H1 (cell line): ENCODE data around the gene REELD1. TPM values are rescaled to one million over a fixed set of nuclear protein-coding genes. Genes with fewer than 3 reads are reported as not detected.

Source experiments
- CEBPB ChIP-seq: IDR thresholded peaks from 2 replicates; pipeline ENCODE4 v1.6.1; 2012; ENCODE audit warnings: low read depth, low read length
- CHD7 ChIP-seq: fragments of 300-600 bp; sonication (generic); IDR thresholded peaks from 2 replicates; pipeline ENCODE4 v1.7.1; 2012; ENCODE audit warnings: low read length, moderate library complexity, mild to moderate bottlenecking, inconsistent platforms; ENCODE audit not compliant: insufficient replicate concordance
- POLR2A ChIP-seq, 2 experiments: IDR thresholded peaks; 1 replicate in 1 of 2; 2 replicates in 1 of 2; pipeline ENCODE4 v1.6.1; 2011; ENCODE audit warnings: low read depth in 2 of 2, low read length in 2 of 2, mild to moderate bottlenecking in 2 of 2; ENCODE audit errors: control extremely low read depth in 1 of 2
- TAF7 ChIP-seq: optimal IDR thresholded peaks from 2 replicates; pipeline ENCODE3; 2011; ENCODE audit warnings: low read depth, mild to moderate bottlenecking, inconsistent platforms, low read length, moderate library complexity, borderline replicate concordance
- polyA plus RNA-seq, 7 experiments: library from polyadenylated mRNA; depleted of rRNA in 3 of 7; stranded (reverse) in 5 of 7; unstranded in 2 of 7; fragments of >200 nt in 5 of 7; fragments of 200-250 nt in 2 of 7; gene quantifications; 1 replicate in 5 of 7; 2 replicates in 1 of 7; 4 replicates in 1 of 7; pipeline versions ENCODE4 v1.2.1 to v1.2.3, GENCODE V29; 2011 to 2013; ENCODE audit warnings: missing spikeins in 2 of 7, mixed read lengths in 2 of 7
- total RNA-seq: library from RNA; stranded (reverse); fragmentation: NEBNext Ultra II Directional; extraction: Animal tissue kit (Norgen Biotek cat#: 25700); gene quantifications from 2 replicates; pipeline ENCODE4 v1.2.1, GENCODE V29; 2021

REELD1 gene
- total and polyA plus RNA-seq, 2 of the 8 experiments (the other 6 are each of a cell fraction or from before 2014, with no cell fraction given) = 0.03 TPM; not detected in 1

GRCh38 chr4:146191766-146192458 lies 22.4 kb upstream of the REELD1 start (continued):
- no peak for TF ChIP-seq CHD7
- no peak for TF ChIP-seq TAF7
- TF ChIP-seq POLR2A (IDR thresholded peaks at IDR 0.05; ENCODE audit: control extremely low read depth in 1 of 2, low read depth in 2 of 2, low read length in 2 of 2) = no peak
- TF ChIP-seq CEBPB = no peak
